Inferior parietal cortex (tissue), 1 donor: ENCODE results near the gene ADAP1.
"Not testable (repeated sequence)": the region's sequence is repeated elsewhere in the genome, so short reads cannot be mapped to it uniquely, and the experiment has no call there.

Experiments
- DNase-seq: peaks from one replicate; pipeline ENCODE4 v3.0.0-alpha.2; 2016; ENCODE audit errors: extremely low spot score

The ADAP1 gene

DNA sequence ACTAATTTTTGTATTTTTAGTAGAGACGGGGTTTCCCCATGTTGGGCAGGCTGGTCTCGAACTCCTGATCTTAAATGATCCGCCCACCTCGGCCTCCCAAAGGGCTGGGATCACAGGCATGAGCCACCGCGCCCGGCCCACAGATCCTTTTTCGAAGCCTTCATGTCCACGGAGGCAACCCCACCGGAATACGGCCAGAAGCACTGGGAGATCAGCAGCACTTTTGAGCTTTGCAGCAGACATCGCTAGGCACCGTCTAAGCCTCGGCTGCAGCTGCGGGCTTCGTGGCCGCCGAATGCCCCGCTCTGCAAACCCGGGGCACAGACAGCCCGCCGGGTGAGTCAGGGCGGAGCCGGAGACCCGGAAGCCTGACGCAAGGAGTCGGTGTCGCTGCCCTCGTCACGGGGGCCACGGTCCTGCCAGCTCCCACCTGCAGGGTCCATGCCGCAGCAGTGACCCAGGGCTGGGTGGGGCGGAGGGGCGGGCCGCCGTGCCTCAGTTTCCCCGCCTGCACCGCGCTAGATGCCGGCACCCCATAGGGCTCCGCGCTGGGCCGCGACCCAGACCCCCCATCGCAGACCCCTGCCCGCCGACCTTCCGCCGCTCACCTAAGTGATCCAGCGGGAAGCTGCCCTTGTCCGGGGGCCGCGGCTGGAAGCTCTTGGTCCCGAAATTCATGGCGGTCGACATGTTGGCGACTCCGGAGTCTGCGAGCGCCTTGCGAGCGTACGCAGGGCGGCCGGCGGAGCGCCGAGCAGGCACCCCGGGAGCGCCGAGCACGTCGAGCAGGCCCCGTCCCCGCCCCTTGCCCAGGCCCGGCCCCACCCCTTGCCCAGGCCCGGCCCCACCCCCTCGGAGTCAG, 20.6 kb upstream of the ADAP1 start, which contains the start of gene COX19:
Gene COX19, minus strand, starts transcription at position 730 of the 862 bp plus-strand sequence. Its CDS starts 40 bp downstream, at position 690.
- DNase-seq = peak; percentile 77

DNA sequence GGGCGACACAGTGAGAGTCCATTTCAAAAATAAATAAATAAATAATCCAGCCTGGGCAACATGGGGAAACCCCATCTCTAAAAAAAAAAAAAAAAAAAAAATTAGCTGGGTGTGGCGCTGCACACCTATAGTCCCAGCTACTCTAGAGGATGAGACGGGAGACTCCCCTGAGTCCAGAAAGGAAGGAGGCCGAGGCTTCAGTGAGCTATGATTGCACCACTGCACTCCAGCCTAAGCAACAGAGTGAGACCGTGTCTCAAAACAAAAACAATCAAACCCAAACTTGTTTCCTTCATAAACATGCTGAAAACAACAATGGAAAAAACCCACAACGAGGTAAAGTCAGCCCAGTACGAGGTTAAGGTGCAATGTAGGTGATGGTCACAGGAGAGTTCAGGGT, 19.7 kb upstream of the ADAP1 start:
- DNase-seq = no peak

DNA sequence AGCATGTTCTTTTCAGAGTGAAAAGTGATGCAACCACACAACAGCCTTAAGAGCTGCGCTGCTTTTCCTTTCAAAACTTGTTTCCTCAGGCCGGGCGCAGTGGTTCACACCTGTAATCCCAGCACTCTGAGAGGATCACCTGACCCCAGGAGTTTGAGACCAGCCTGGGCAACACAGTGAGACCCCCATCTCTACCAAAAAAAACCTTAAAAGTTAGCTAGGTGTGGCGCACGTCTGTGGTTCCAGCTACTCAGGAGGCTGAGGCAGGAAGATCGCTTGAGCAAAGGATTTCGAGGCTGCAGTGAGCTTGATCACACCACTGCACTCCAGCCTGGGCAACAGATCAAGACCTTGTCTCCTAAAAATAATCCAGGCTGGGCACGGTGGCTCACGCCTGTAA, 18.8 kb upstream of the ADAP1 start:
- DNase-seq = no peak

DNA sequence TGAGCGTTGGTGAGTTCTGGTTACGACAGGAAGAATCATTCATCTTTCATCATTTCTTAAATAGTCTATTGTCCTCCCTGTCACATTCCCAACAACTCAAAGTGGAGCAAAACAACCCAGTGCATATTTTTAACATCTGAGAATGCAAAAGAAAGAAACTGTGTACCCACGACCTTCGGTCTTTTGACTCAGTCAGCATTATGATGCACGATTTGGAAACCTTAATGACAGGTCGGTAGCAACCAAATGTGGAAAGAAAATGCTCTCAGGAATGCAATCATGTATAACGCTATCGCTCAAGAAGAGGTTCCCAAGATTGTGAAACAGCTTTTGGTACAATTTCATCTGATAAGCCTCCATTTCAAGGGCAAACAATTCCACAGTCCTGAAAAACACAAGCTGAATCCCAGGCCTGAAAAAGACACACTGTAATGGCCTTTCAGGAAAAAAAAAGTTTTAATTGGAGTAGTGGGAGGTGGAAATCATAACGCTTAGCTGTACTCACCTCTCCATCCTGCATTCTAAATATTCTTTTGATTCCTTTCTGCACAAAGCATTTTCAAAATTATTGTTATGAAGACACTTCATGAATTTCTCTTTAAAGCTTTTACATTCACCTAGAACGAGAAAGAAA, 18.3 kb upstream of the ADAP1 start:
- DNase-seq = no peak

DNA sequence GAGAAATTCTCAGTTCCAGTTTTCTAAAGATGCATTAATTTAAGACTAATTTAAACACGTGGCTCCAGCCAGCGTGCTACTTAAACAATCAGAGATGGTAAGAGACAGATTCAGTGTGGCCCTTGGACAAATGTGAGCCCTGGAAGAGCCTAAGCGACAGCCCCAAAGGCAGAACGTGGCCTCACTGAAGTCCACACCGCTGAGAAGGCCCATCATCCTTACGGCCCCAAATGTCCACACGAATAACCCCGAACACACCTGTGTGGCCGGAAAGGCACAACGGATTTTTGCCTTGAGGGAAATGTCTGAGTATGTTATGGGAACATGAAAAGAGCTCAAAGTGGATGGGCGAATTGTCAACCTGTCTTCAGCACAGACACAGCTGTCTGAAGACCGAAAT, 17.6 kb upstream of the ADAP1 start:
- DNase-seq = no peak

DNA sequence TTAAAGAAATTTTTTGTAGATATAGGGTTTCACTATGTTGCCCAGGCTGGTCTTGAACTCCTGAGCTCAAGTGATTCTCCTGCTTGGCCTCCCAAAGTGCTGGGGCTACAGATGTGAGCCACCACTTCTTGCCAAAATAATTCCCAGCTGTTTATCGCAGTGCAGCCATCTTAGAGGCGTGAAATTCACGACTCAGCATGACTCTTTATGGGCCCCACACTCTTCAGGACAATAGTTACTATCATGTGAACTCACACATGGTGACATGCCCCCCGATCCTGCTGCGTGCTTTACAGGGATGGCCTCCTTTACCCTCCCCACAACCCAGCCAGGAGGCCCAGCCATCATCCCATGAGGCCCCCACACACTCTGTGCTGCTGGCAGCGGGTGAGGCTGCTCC, 16.3 kb upstream of the ADAP1 start:
- no peak for DNase-seq

DNA sequence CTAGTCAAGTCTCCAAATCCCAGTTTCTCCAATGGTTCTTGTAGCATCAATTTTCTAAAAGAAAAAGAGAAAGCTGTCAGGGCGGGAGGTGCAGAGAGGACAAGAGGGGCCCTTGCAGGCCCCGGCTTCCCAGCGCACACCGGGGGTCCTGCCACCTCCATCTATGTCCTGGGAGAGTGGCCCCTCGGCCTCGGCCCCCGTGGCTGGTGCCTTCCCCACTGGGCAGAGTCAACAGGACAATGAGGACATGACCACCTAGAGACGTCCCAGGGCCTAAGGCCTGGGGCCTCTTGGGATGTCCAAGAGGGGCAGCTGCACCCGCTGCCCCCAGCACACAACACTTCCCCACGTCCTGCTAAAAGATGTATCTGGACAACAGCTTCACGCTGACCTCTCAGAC, 14.9 kb upstream of the ADAP1 start:
- DNase-seq = no peak

DNA sequence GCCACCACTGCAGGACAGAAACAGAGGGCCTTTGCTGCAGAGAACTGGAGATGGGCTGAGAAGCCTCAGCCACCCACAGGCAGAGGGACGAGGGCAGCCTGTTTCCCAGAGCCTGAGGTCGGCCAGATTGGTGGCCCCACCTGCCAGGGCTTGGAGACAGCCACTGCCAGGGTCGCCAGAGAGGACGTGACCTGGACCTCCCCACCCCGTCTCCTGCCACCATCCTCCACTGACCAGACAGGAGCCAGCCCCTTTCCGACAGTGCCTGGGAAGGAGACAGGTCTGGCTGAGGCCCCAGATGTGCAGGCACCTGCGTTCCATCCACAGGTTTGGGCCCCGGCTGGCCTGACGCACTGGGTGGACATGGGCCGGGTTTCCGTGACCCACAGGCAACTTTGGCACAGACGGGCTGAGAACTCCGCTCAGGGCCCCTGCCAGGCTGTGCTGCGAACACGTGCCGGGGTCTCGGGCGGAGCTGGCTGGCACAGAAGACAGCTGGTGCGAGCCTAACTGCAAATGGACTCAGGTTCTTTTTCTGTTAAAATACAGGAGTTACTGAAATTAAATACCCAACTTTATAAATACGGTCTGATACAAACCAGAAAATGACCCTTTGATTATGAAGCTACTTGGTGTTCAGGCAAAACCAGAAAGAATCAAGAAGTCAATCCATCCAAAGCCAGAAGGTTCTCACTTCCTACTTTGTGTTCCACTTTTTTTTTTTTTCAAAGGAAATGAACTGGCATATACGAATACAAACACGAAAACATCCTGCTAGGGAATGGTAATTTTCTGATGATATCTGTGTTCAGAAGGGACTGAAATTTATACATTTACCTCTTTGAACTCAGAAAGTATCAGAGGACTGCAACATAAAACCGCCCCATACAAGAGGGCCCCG, 14.0 kb upstream of the ADAP1 start:
- no peak for DNase-seq

DNA sequence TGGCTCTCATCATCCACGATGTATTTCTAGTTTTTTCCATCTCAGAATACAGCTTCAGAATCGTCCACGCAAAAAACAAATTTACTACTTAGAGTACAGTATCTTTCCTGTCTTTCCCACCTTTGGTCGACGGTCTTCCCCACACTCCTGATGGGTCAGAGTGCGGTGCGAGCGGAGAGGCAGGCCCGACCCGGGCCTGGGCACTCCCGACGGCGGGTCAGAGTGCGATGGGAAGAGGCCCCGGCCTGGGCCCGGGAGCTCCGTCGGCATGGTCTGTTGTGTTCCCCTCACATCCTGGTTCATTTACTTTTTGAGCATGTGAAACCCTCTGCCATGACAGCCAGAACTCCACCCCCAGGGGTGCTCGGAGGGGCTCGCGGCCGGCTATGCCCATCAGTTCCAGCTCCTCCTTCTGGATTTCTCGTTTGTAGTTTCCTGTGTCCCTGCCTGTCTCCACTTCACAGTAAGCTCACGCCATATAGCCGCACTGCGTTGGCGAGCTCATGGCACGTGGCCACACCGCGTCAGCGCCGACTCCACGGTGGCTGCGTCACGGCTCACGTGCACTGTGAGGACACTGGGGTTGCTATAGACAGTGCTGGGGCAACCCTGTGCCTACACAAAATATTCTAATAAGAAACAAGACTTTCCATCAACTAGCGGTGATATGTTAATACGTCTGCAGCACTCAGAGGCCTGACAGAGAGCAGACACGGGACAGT, 13.0 kb upstream of the ADAP1 start:
- DNase-seq = no peak

DNA sequence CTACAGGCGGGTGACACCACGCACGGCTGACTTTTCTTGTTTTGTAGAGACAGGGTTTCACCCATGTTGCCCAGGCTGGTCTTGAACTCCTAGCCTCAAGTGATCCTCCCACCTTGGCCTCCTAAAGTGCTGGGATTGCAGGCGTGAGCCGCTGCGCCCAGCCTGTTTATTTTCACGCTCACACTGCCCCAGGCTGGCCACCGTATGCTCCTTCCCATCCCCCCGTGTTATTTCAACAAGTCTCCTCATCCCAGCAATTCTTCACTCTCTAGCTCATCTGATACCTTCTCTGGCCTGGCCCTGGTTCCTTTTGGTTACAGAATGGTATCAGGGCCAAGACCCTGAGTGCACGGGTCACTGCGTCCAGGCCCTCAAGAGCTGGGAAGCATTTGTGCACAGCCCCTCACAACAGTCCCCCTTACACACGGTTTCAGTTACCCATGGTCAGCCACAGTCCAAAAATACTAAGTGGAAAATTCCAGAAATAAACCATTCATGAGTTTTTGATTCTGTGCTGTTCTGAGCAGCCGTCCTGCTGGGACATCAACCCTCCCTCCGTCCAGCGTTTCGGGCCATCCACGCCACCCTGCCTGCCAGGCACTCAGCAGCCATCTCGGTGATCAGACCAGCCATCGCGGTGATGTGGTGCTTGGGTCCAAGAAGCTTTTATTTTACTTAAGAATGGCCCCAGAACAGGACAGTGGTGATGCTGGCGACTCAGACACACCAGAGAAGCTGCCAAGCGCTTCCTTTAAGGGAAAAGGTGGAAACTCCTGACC, 12.0 kb upstream of the ADAP1 start:
- no peak for DNase-seq

DNA sequence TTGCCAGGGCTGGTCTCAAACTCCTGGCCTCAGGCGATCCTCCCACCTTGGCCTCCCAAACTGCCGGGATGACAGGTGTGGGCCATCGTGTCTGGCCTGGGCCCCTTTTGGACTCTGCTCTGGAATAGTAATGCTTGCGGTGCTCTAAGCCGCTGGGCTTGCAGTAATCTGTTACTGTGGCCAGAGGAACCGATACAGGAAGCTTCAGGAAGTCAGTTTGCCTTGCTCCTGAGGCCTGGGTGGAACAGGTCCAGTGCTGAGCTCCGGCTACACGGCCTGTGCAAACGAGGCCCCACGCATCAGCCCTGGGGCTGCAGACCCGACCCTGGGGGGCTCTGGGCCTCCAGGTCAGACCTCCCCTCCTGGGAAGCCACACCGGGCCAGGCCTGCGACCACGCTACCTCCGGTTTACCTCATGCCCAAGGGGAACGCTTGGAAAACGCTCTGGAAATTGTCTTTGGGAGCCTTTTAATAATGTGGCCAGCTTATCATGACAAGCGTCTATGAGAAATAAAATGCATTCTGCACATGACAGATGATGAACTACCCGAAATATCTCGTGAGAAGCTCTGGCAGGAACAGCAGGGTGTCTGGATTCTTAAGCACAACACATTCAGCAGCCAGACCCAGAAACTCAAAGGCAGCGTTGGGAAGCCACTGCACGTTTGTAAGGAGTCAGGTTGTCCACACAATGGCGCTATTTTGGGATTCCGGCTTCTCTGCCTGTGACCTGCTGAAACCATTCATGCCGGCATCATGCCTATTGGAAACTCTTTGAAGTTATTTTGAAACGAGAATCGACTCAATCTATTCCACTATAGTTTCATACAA, 10.1 kb upstream of the ADAP1 start:
- peak; percentile 75 for DNase-seq

DNA sequence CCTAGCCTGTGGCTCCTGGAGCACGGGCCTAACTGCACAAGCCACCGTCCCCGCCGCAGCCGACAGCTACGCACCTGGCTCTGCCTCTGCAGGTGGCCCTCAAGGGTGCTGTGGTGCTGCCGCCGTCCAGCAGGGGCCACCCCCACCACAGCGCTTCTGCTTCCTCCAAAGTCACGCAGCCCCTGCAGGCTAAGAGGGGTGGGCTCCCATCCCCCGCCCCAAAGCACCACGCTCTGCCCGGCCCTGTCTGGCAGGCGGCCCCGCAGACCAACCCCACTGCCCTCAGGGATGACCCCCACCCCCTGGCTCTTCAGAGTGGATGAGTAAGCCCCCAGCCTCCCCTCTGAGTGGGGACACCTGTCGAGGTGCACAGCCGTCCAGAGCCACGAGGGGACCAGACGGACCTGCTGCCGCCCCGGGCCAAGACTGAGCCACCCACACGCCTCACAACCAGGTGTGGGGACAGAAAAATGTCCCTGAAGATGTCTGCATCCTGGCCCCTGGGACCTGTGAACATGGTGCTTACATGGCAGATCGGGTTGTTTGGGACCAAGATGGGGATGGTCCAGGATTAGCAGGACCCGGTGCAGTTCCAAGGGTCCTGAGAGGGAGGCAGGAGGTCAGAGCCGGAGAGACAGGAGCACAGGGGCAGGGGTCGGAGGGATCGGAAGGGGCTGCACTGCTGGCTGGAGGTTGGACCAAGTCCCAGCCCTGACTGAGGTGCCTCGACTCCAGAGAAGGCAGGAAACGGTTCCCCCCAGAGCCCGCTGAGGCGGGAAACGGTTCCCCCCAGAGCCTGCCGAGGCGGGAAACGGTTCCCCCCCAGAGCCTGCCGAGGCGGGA, 9.0 kb upstream of the ADAP1 start:
- no peak for DNase-seq

DNA sequence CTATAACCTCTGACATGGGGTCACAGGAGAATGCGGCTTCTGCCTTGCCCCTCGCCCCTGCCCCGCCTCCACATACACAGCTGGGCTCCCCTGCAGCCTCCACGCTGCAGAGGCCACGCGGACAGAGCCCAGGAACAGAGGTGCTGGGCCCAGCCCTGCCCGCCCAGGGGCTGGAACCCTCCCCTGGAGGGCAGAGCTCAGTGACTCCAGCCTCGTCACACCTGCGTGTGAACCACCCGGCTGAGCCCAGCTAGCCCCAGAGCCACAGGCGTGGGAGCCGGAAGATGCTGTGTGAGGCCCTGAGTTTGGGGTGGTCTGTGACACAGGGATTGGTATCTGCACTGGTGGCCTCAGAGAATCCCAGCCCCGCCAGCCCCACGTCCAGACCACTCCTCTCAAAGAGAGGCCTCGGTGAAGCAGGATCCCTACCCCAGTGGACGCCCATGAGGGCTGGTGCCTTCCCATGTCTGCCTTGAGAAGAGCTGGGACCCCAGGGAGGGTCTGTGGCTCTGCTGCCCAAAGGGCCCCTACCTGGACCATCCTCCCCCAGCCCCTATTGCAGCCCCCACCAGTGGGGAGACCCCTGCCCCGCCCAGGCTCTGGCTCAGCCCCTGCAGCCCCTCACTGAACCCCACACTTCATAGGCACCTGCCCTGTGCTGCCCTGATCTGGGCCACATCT, 8.1 kb upstream of the ADAP1 start:
- DNase-seq = no peak

DNA sequence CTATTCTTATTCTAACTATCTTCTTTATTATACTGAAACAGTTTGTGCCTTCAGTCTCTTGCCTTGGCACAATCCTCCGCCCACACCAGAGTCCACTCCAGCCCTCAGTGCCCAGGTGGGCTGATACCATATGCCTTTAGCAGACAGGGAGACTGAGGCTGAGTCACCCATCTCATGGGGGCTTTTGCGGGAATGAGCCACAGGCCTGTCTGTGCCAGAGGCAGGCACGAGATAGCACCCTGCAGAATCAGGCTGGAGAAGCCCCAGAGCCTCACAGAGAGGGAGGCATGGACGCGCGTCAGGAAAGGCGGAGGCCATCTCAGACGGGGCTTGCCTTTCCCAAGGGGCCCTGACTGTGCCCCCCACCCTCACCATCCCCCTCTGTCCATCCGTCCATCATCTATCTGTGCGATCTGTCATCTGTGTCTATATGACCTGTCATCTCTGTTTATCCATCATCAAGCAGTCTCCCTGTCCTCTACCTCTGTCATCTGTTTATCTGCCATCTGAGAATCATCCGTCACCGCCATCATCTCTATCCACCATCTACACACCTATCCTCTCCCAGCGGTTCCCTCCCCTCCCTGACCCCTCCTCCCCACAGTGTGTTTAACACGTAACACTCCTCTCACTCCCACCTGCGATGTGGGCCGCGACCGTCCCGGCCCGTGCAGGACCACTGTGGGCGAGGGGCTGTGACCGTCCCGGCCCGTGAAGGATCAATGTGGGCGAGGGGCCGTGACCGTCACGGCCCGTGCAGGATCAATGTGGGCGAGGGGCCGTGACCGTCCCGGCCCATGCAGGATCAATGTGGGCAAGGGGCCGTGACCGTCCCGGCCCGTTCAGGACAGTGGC, 7.3 kb upstream of the ADAP1 start:
- no peak for DNase-seq

DNA sequence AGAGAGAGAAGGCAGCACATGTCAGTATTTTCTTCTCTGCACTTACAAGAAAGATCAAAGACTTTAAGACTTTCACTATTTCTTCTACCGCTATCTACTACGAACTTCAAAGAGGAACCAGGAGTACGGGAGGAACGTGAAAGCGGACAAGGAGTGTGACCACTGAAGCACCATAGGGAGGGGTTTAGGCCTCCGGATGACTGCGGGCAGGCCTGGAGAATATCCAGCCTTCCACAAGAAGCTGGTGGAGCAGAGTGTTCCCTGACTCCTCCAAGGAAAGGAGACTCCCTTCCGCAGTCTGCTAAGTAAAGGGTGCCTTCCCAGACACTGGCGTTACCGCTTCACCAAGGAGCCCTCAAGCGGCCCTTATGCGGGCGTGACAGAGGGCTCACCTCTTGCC, 6.5 kb upstream of the ADAP1 start:
- DNase-seq = not testable (repeated sequence)

DNA sequence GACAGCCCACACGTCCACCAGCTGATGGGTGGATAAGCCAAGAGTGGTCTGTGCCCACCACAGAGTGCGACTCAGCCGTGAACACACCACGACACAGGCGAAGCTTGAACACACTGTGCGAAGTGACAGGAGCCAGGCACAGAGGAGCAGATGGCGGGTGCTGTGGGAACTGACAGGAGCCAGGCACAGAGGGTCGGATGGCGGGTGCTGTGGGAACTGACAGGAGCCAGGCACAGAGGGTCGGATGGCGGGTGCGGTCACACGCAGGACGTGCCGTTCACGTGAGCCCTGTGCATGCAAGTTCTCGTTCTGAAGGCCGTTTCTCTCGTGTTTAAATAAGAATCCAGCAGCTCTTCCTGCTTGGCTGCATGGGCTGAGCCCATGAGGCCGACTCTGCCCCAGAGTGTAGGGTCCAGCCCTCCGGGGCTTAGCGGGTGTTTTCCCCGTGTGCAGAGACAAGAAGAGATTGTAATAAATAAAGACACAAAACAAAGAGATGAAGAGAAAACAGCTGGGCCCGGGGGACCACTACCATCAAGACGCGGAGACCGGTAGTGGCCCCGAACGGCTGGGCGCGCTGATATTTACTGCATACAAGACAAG, 5.9 kb upstream of the ADAP1 start:
- no peak for DNase-seq

DNA sequence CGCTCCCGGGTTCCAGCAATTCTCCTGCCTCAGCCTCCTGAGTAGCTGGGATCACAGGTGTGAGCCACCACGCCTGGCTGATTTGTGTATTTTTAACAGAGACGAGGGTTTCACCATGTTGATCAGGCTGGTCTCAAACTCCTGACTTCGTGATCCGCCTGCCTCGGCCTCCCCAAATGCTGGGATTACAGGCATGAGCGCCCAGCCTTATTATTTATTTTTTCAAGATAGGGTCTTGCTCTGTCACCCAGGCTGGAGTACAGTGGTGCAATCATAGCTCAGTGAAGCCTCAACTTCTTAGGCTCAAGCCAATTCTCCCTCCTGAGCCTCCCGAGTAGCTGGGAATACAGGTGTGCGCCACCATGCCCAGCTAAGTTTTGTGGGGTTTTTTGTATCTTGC, 5.3 kb upstream of the ADAP1 start:
- not testable (repeated sequence) for DNase-seq
